Urinary bladder (tissue), 4 donors: ENCODE results near the gene FHIT. TPM values are rescaled to one million over a fixed set of nuclear protein-coding genes. Genes with fewer than 3 reads are reported as not detected.

Experiments used
- DNase-seq: peaks from one replicate; pipeline ENCODE4 v3.0.0-alpha.2; 2015; ENCODE audit errors: extremely low spot score
- H3K27ac ChIP-seq: one replicate; pipeline ENCODE4 v1.5.1; 2013; ENCODE audit warnings: low read depth, mild to moderate bottlenecking, moderate library complexity
- H3K36me3 ChIP-seq: one replicate; pipeline ENCODE4 v1.6.1; 2013; ENCODE audit warnings: mild to moderate bottlenecking, moderate library complexity; ENCODE audit not compliant: insufficient read depth
- H3K4me1 ChIP-seq: one replicate; pipeline ENCODE4 v1.6.1; 2013; ENCODE audit warnings: mild to moderate bottlenecking, moderate library complexity; ENCODE audit not compliant: insufficient read depth
- H3K4me3 ChIP-seq: one replicate; pipeline ENCODE4 v1.5.1; 2013; ENCODE audit warnings: low read depth, low read length
- WGBS: extraction: QIAGEN DNeasy Blood & Tissue Kit; methylation state at CpG from one replicate; pipeline ENCODE4 v1.1.7; 2013; 5-methylcytosine and 5-hydroxymethylcytosine counted together
- polyA plus RNA-seq: library from polyadenylated mRNA; stranded (reverse); fragments of 200-250 nt; gene quantifications from one replicate; pipeline ENCODE4 v1.2.3, GENCODE V29; 2013
- total RNA-seq: library from RNA; depleted of rRNA; stranded (reverse); fragments of >200 nt; gene quantifications from one replicate; pipeline ENCODE4 v1.2.3, GENCODE V29; 2014
- donor health status: healthy with polysubstance abuse.
- donor health status: healthy.

The FHIT gene
- total and polyA plus RNA-seq, 2 donors, result 4.5 to 7.4 TPM

DNA sequence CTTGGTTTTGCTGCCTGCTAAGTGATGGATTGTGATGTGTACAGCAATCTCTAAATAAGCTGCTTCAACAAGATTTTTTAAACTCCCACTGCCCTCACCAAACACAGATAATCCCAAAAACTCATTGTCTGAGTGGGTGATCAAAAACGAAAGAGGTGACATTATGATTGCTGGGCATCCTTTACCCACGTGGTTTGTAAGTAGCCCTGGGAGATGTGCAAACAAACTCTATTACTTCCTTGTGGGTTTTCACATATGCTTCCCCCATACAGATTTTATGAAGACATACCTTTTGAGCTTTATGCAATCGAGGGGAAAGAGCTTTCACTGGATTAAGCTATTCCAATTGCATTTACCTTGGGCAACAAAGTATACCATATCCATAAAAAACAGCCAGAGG is 1000.4 kb downstream of the FHIT start:
- DNase-seq, result no peak
- no peak overlapping the region for H3K27ac ChIP-seq
- H3K4me3 ChIP-seq, result no peak overlapping the region
- no peaks in the 10 kb centered on the region for H3K36me3 ChIP-seq
- H3K4me1 ChIP-seq, result no peaks in the 10 kb centered on the region
- 70% methylated on average over 3 of the region's 3 CpGs for WGBS

DNA sequence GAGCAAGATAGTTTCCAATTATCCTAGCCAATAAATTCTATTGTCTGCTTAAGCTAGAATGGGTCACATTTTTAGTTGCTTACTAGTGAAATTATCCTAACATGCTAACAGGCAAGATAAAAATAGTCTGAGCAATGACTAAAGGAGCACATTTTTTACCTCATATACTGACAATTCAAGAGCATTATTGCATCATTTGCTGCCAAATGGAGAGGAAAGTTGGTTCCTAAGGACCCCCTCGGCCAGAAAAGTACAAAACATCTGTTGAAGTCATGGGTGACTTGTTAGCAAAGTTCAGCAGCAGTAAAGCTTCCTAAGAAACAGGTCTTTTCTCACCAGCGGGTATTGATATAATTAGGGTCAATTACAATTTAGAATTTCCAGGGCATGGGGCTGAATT is 1001.0 kb downstream of the FHIT start:
- Histone ChIP-seq H3K27ac (no peak overlapping the region), H3K4me3 (no peak overlapping the region), H3K36me3 (no peaks in the 10 kb centered on the region), H3K4me1 (no peaks in the 10 kb centered on the region)
- 67% methylated on average over 2 of the region's 2 CpGs for WGBS
- DNase-seq, result no peak

DNA sequence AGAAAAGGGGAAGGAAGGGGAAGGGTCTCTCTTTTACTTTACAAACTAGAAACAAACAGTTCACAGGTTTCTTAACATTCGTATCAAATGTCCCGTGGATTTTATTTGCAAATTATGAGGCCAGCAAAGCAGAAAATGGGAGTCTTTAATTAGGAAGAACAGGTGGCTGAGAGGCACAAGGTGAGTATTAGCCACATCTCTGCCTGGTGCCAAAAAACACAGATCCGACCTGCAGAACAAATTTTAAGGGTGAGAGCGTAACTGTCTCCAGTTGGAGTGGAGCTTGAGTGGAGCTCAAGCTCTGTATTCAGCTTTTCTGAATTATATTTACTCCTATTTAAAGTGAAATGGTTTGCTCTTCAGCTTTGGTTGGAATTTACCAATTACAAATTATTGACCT is 1004.9 kb downstream of the FHIT start:
- no peak for DNase-seq
- Histone ChIP-seq H3K27ac (no peak overlapping the region), H3K4me1 (no peaks in the 10 kb centered on the region), H3K36me3 (no peaks in the 10 kb centered on the region), H3K4me3 (no peak overlapping the region)
- WGBS, result 94% methylated on average over 4 of the region's 4 CpGs

DNA sequence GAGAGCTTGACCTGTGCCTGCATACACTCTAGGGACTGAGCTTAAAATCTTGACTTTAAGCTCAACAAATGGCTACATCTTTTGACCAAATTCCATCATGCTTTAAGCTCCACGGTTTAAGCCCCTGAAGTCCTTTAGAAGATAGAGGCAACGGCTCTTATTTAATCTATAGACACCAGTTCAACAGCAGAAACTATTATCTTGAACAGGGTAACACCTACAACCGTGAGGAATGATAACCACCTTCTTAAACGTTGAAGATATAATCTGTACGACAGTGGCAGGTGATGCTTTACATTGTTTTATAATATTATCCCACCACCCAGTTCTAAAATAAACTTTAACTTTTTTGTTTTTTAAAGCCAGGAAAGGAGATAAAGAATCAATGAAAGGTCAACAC is 1007.8 kb downstream of the FHIT start:
- WGBS, result 59% methylated on average over 5 of the region's 5 CpGs
- no peaks in the 10 kb centered on the region for H3K36me3 ChIP-seq
- H3K4me3 ChIP-seq, result no peak overlapping the region
- DNase-seq, result no peak
- no peak overlapping the region for H3K27ac ChIP-seq
- H3K4me1 ChIP-seq, result no peaks in the 10 kb centered on the region

DNA sequence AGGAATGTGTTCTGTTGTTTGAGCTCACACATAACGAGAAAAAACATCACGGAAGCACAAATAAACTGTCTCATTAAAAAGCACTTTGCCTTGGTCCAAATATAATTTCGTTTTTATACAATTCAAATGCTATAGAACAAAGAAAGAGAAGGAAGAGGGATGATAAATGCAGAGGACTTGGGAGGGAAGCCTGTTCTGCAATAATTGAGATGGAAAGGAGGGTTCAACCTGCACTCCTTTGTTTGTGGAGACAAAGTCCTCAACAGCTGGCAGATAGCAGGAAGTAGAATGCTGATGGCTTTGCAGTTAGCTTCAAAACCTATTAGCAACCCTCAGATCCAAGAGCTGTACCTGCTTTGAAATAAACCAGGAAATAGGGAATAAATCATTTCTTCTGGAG is 1010.8 kb downstream of the FHIT start:
- H3K4me1 ChIP-seq, result no peaks in the 10 kb centered on the region
- H3K4me3 ChIP-seq, result no peak overlapping the region
- H3K27ac ChIP-seq, result no peak overlapping the region
- no peak for DNase-seq
- no peaks in the 10 kb centered on the region for H3K36me3 ChIP-seq
- 59% methylated on average over 3 of the region's 3 CpGs for WGBS

DNA sequence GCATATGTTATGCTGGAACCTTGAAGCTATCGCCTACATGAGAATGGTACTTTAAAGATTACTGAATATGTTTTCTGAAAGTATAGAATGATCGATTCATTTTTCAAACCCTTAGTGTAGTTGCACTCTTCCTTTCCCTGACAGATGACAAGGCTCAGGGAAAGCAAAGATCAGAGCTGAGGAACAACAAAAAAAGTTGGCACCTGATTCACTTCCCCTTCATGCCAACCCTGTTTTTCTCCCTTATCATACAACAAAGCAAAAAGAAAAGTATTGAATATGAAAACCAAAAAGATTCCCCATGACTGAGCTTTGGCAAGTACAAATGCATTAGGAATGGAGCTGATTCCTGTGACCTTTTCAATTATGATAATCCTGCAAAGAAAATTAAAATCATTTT is 1012.7 kb downstream of the FHIT start:
- no peaks in the 10 kb centered on the region for H3K4me1 ChIP-seq
- H3K27ac ChIP-seq, result no peak overlapping the region
- DNase-seq, result no peak
- WGBS, result 90% methylated on average over 2 of the region's 2 CpGs
- H3K4me3 ChIP-seq, result no peak overlapping the region
- peaks cover 2% of the 10 kb centered on the region for H3K36me3 ChIP-seq

DNA sequence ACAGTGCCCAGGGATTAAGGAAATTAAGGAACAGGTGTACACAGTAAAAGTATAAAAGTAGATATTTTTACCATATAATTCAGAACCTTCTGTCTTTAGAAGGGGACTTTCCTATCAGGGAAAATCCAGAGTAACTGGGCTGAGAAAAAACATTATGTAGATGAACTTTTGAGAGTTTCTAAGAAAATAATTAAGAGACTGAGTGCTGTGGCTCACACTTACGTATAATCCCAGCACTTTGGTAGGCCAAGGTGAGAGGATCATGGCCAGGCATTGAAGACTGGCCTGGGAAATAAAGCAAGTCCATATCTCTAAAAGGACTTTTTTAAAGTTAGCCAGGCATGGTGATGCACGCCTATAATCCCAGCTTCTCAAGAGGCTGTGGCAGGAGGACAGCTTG is 1021.8 kb downstream of the FHIT start:
- 93% methylated on average over 2 of the region's 2 CpGs for WGBS
- Histone ChIP-seq H3K36me3 (peaks cover 2% of the 10 kb centered on the region), H3K27ac (no peak overlapping the region), H3K4me1 (no peaks in the 10 kb centered on the region), H3K4me3 (no peak overlapping the region)
- DNase-seq, result no peak

DNA sequence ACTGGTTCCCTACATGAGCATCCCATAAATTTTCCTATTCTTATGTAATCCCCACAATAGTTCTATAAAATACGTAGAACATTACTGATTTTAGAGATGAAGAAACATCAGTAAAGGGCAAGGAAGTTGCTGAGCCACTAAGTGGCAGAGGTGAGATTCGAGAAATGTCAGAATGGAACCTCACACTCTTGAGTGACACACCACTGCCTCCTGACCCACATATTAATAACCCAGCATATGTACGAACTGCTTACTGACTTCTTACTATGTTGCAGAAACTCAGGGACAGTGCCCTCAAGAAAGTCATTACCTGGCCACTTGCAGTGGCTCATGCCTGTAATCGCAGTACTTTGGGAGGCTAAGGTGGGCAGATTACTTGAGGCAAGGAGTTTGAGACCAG is 1022.4 kb downstream of the FHIT start:
- Histone ChIP-seq H3K27ac (no peak overlapping the region), H3K4me1 (no peaks in the 10 kb centered on the region), H3K4me3 (no peak overlapping the region), H3K36me3 (peaks cover 2% of the 10 kb centered on the region)
- DNase-seq, result no peak
- 80% methylated on average over 4 of the region's 4 CpGs for WGBS

DNA sequence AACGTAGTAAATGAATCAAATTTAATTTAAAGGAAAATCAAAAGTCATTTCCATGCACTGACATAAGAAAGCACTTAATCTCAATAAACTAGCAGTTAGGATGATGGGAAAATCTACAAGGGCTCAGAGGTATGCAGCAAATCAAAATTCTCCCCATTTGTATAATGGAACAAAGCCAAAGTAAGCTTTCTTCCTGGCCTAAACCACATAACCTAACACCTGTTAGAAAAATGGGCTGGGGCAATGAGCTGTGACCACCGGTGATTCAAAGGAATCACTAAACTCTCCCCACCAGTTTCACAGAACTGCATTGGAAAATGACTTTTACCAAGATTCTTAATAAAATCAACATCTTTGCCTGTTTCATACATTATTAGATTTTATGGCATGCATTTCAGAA is 1024.3 kb downstream of the FHIT start:
- Histone ChIP-seq H3K36me3 (peaks cover 2% of the 10 kb centered on the region), H3K4me3 (no peak overlapping the region), H3K4me1 (no peaks in the 10 kb centered on the region), H3K27ac (no peak overlapping the region)
- 83% methylated on average over 2 of the region's 2 CpGs for WGBS
- DNase-seq, result no peak

DNA sequence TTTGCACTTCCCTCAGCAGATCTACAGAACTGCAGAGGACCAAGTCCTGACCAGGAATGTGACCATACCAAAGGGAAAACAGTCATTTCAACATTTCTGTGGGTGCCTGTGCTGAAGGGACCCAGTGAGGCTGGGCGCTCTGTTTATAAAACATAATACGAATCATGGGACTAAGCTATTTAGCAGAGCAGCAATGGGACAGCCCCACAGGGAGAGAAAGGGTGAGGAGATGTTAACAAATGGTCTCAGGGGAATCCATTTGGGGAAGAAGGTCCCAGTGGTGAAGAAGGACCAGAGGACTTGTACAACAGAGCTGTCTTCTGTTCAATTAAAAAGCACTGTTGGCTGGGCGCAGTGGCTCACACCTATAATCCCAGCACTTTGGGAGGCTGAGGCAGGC is 1025.4 kb downstream of the FHIT start:
- no peak overlapping the region for H3K4me3 ChIP-seq
- no peak for DNase-seq
- 95% methylated on average over 3 of the region's 3 CpGs for WGBS
- H3K36me3 ChIP-seq, result peaks cover 2% of the 10 kb centered on the region
- no peak overlapping the region for H3K27ac ChIP-seq
- no peaks in the 10 kb centered on the region for H3K4me1 ChIP-seq

DNA sequence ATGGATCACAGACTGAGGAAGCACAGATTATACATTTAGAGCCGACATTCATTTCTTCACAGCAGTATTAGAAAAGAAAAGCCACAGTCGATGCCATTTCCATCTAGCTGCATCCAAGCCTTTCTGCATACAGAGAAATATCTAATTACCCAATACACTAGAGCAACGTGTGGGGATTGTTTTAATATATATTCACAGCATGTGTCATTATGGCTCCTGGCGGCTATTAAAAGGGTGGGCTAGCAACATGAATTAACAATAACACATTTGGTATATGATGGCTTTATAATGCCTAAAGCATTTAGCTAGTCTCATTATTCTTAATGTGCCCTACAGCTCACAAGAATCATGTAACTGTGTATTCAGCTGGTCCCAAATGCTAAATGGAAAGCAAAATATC is 1030.5 kb downstream of the FHIT start:
- Histone ChIP-seq H3K36me3 (peaks cover 2% of the 10 kb centered on the region), H3K4me3 (no peak overlapping the region), H3K27ac (no peak overlapping the region), H3K4me1 (peaks cover 1% of the 10 kb centered on the region)
- WGBS, result 95% methylated on average over 4 of the region's 4 CpGs
- DNase-seq, result no peak

DNA sequence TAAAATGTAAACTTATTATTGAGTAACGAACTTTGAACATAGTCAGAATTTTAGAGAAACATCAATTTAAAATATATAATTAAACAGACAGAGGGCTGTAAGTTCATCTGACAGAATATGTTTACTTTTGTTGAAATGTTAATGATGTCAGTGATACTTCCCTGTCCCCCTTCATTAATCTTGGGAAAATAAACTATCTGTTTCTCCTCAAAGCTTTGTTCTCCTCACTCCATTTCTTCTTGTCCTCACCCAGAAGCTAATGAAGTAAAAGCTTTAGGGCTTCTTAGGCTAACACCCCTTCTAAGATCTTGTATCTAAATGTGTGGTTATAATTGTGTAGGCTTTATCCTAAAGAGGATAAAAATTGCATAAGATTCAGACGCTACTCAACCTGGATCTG is 1031.8 kb downstream of the FHIT start:
- H3K36me3 ChIP-seq, result no peaks in the 10 kb centered on the region
- no peak for DNase-seq
- H3K27ac ChIP-seq, result no peak overlapping the region
- peaks cover 1% of the 10 kb centered on the region for H3K4me1 ChIP-seq
- H3K4me3 ChIP-seq, result no peak overlapping the region
- WGBS, result 92% methylated on average over 2 of the region's 2 CpGs

DNA sequence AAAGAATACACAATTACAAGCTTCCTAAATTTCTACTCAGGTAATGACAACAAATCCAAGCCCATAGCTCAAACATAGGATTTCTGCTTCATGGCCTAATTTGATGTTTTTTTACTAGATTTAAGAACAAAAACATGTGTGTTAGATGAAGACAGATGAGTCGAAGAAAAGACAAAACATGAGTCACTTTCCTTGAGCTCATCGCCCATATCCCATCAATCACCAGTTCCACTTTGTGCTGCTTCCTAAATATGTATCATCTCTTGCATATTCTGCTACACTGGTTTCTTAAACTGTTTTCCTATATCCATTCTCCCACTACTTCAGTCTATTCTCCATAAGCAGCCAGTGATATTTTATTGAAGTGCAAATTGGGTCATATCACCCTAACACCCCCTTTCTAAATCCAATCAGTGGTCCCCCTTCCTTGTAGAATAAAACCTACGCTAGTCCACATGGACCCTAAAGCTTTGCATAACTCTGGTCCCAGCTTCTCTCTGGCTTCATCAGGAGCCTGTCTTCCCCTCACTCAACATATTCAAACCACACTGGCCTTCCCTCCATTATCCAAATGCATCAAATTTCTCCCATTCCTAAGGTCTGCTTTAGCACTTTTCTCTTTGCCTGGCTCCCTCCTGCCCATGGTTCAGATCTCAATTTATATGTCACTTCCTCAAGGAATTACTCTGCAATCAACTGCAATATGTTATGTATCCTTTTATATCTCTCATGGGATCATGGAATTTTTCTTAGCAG is 1033.9 kb downstream of the FHIT start:
- H3K36me3 ChIP-seq, result no peaks in the 10 kb centered on the region
- peaks cover 1% of the 10 kb centered on the region for H3K4me1 ChIP-seq
- no peak overlapping the region for H3K27ac ChIP-seq
- no peak for DNase-seq
- no peak overlapping the region for H3K4me3 ChIP-seq
- 82% methylated on average over 3 of the region's 3 CpGs for WGBS

DNA sequence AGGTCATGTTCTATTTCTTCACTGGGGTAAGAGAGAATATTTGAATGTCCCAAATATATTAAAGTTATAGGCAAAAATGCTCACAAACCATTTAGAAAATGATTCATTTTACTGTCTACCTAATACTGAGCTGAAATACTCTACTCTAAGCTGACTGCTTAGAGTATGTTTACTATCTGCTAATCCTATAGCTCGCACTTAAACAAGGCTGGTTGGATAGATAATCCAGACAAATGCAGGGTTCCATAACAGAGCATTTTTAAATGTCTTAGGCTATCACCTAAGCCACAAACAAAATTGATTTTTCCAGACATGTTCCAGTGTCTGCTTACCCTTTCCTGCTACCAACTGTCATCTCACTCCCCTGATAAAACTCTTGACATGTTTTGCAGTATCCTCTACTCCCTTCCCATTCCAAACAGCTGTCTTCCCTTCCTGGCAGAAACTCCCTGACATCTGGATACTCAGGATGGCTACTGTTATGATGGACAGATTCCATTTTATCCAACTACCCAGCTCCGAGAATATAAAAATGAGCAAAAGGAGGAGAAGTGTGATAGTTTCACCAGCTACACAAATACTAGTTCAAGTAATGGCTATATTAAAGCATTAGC is 1034.7 kb downstream of the FHIT start:
- WGBS, result 59% methylated on average over 2 of the region's 2 CpGs
- Histone ChIP-seq H3K4me3 (no peak overlapping the region), H3K27ac (no peak overlapping the region), H3K36me3 (no peaks in the 10 kb centered on the region), H3K4me1 (peaks cover 1% of the 10 kb centered on the region)
- no peak for DNase-seq
